Common myeloid progenitor, CD34-positive (primary cell): Measurements from ENCODE around the gene PHF2.

Experiments used
- CTCF ChIA-PET: fragments of 350-600 bp; sonication (Branson Sonifier 250); formaldehyde crosslinking; loops from one replicate; lab custom pipeline; 2021; ENCODE audit warnings: antibody characterized with exemption; lab: Charles Lee
- POLR2A ChIA-PET: fragments of 350-600 bp; sonication (Branson Sonifier 250); formaldehyde crosslinking; loops from one replicate; lab custom pipeline; 2021; ENCODE audit warnings: antibody characterized with exemption; lab: Charles Lee
- DNase-seq, 3 donors: peaks; one replicate each; pipeline versions ENCODE4 v3.0.0 to v3.0.0-alpha.2; 2013
- H3K27ac ChIP-seq, 2 experiments: 1 replicate in 1 of 2; 2 replicates in 1 of 2; pipeline ENCODE4 v1.7.0; 2013; ENCODE audit warnings: inconsistent platforms in 2 of 2, low read length in 2 of 2, mild to moderate bottlenecking in 2 of 2, low read depth in 1 of 2, moderate library complexity in 1 of 2; ENCODE audit not compliant: severe bottlenecking in 2 of 2, insufficient read depth in 1 of 2, poor library complexity in 1 of 2
- H3K27me3 ChIP-seq, 5 experiments: replicated peaks in 2 of 5; 1 replicate in 3 of 5; 2 replicates in 2 of 5; pipeline versions ENCODE4 v1.6.1 to v1.7.0; 2013; ENCODE audit warnings: low read length in 4 of 5, mild to moderate bottlenecking in 2 of 5, moderate library complexity in 2 of 5, inconsistent platforms in 1 of 5; ENCODE audit not compliant: insufficient read depth in 5 of 5, control insufficient read depth in 4 of 5
- H3K36me3 ChIP-seq, 4 experiments: 1 replicate in 2 of 4; 2 replicates in 2 of 4; pipeline versions ENCODE4 v1.6.1 to v1.7.0; 2013; ENCODE audit warnings: low read length in 3 of 4, control low read depth in 1 of 4, mild to moderate bottlenecking in 1 of 4; ENCODE audit not compliant: control insufficient read depth in 4 of 4, insufficient read depth in 4 of 4
- H3K4me1 ChIP-seq, 4 experiments: 1 replicate in 3 of 4; 2 replicates in 1 of 4; pipeline versions ENCODE4 v1.6.1 to v1.7.1; 2013; ENCODE audit warnings: low read length in 3 of 4, mild to moderate bottlenecking in 3 of 4, control low read depth in 1 of 4, inconsistent platforms in 1 of 4, moderate library complexity in 1 of 4; ENCODE audit not compliant: control insufficient read depth in 4 of 4, insufficient read depth in 4 of 4; ENCODE audit errors: control extremely low read depth in 1 of 4
- H3K4me3 ChIP-seq, 7 experiments: 1 replicate in 4 of 7; 2 replicates in 3 of 7; pipeline versions ENCODE4 v1.5.1 to v1.7.0; 2013; ENCODE audit warnings: mild to moderate bottlenecking in 7 of 7, low read length in 6 of 7, moderate library complexity in 6 of 7, inconsistent platforms in 2 of 7, low read depth in 2 of 7, control low read depth in 1 of 7; ENCODE audit not compliant: insufficient read depth in 4 of 7, control insufficient read depth in 1 of 7; ENCODE audit errors: extremely low read depth in 1 of 7
- H3K9me3 ChIP-seq, 5 experiments: 1 replicate in 4 of 5; 2 replicates in 1 of 5; pipeline versions ENCODE4 v1.6.1 to v1.7.1; 2013; ENCODE audit warnings: low read length in 4 of 5, mild to moderate bottlenecking in 2 of 5, inconsistent platforms in 1 of 5, low read depth in 1 of 5, moderate library complexity in 1 of 5; ENCODE audit not compliant: control insufficient read depth in 4 of 5, insufficient read depth in 2 of 5; ENCODE audit errors: control extremely low read depth in 1 of 5
- WGBS: methylation state at CpG from one replicate; pipeline ENCODE4 v1.1.5; 2013; ENCODE audit not compliant: insufficient coverage; 5-methylcytosine and 5-hydroxymethylcytosine counted together

PHF2 gene

DNA sequence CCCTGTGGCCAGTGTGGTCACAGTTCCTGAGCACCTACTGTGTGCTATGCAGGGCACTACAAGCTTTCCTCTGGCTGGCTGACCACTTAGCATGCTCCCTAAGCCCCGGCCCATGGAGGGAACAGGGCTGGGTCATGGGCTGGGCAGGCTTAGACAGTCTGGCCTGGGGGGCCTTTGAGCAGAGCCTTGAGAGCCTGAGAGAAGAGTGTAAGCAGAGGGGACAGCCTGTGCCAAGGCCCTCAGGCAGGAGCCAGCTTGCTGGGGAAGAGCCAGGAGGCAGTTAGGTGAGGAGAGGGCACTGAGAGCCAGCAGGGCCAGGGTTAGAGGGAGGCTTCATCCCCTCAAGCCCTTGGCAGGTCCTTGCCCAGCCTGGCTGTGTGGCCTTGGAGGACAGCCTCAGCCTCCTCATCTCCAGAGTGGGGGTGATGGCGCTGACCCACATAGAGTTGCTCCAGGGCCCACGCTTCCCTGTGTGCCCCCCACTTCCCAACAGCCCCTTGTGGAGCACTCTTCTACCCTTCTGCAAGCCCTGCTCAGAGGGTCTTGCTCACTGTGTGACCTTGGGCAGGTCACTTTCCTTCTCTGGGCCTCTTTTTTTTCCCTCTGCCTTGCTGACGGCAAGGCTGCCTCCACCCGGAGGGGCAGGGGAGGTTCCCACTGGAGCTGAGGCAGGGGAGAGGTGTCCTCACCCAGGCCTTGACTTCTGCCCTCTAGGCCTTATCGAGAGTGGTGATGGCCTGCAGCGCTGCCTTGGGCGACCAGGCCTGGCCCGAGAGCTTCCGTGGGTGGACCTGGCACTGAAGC lies 107.1 kb downstream of the PHF2 start:
- ChIA-PET POLR2A (interaction anchor here (0.6 kb wide), 1 partner anchor 381 kb away, joined by 3 read pairs; no protein-coding TSS in a partner anchor), CTCF (interaction anchor here (1.0 to 12.3 kb wide), 6 partner anchors 9 to 530 kb away, joined by 3 to 91 read pairs (median 5); no protein-coding TSS in a partner anchor)
- Histone ChIP-seq H3K36me3 (no peaks in the 10 kb centered on the region), H3K4me3 (no peak overlapping the region), H3K27ac (no peak overlapping the region), H3K4me1 (peaks cover 0 to 2% (median 0%) of the 10 kb centered on the region in 4 experiments), H3K9me3 (peaks cover 0 to 4% (median 2%) of the 10 kb centered on the region in 5 experiments), H3K27me3 (peaks cover 0 to 2% (median 0%) of the 10 kb centered on the region in 5 experiments)
- no peak for DNase-seq
- 98% methylated on average over 8 of the region's 10 CpGs for WGBS

DNA sequence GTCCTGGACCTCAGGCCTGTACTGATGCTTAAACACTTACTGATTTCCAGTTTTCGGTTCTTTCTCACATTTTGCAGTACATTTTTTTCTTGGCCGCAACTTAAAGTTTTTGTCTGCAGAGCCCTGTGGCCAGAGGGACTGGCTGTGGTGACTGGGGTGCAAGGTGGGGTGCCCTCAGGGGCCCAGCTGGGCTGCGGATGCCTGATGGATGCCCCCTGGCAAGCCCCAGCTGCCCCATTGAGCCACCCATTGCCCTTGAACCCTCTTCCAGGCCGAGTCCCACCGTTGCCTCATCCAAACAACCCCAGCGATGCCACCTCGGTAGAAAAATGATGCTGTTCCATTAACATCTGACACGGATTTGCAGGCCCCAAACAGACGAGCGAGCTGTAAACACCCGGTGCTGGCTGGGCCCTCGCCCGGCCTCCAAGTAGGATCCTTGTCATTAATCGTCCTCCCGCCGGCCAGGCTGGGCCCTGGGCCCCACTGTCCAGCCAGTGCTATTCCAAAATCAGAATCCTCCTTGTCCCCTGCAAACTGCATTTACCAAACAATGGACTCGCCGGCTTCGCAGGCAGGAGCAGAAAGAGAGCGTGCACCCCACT lies 107.9 kb downstream of the PHF2 start:
- Histone ChIP-seq H3K36me3 (no peaks in the 10 kb centered on the region), H3K4me3 (no peak overlapping the region), H3K27me3 (peaks cover 0 to 2% (median 0%) of the 10 kb centered on the region in 5 experiments), H3K4me1 (peaks cover 0 to 2% (median 0%) of the 10 kb centered on the region in 4 experiments), H3K27ac (no peak overlapping the region), H3K9me3 (peaks cover 0 to 9% (median 3%) of the 10 kb centered on the region in 5 experiments)
- CTCF ChIA-PET = interaction anchor here (2.0 to 12.3 kb wide), 3 partner anchors 9 to 320 kb away, joined by 5 to 91 read pairs (median 27); no protein-coding TSS in a partner anchor
- WGBS = 90% methylated on average over 19 of the region's 20 CpGs
- no peak for DNase-seq
- POLR2A ChIA-PET = interaction anchor here (0.6 kb wide), 1 partner anchor 381 kb away, joined by 3 read pairs; no protein-coding TSS in a partner anchor

DNA sequence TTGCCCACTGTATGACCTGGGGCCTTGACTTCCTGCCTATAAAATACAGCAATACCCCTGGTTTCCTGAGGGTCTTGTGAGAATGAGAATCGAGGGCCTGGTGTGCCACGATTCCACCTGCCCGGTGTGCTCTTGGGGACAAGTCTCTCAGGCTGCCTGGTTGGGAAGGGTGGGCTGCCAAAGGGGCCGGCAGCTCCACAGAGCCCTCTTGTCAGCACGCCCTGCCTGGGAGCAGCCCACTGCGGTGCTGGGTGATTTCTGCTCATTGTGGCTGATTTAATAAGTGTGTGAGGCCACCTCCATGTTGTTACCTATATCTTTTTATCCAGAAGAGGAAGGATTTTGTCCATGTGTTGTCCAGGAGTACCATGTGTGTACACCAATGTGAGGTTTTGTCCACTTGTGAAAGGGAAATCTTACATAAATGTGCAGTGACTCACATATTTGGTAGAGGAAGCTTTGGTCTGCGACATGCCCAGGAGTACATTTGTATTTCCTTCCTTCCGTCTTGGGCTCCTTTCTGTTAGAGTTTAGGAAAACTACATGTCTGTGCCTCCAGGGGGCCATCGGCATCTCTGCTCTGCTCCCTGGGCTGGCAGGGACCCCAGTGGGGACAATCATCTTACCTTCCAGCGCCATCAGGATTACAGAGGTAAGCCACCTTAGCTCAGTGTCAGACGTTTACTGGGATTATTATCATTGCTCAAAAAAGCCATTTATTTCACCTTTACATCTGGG lies 108.6 kb downstream of the PHF2 start:
- Histone ChIP-seq H3K27me3 (peaks cover 0 to 2% (median 0%) of the 10 kb centered on the region in 5 experiments), H3K4me1 (peaks cover 0 to 2% (median 0%) of the 10 kb centered on the region in 4 experiments), H3K4me3 (no peak overlapping the region), H3K36me3 (no peaks in the 10 kb centered on the region), H3K27ac (no peak overlapping the region), H3K9me3 (peaks cover 0 to 12% (median 3%) of the 10 kb centered on the region in 5 experiments)
- CTCF ChIA-PET = interaction anchor here (0.8 to 12.3 kb wide), 4 partner anchors 8 to 277 kb away, joined by 3 to 91 read pairs (median 4); no protein-coding TSS in a partner anchor
- POLR2A ChIA-PET = no interaction called here
- WGBS = 38% methylated on average over 8 of the region's 11 CpGs
- DNase-seq = peak; percentile 27 to 57 (median 46)

DNA sequence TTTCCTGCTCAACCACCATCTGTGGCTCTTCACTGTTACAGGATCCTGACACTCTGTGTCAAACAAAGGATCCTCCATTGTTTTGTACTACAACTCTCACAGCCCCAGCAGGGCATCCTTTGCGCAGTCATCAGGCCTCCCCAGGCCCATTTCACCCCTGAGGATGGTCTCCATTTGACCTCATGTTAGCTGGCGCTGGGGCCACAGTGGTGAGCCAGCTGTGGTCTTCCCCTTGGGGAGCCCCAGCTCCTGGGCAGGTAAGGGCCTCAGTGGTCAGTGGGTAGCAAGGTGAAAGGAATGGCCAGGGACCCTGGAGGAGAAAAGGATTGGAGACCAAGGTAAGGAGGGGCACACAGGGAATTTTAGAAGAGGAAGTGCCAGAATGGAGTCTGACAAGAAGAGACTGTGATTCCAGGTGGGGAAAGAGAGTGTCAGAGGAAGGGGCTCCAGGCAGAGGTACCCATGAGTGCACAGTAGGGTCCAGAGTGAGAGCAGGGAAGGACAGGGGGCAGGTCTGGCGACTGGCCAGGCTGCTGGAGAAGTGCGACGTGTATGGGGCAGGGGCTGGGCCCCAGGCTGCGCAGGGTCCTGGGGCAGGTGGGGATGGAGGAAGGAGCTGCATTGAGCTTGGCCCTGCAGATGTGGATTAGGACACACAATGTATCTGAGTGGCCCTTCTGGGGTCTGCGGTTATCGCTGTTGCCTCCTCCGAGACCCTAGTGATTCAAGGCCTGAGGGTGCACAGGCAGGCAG lies 109.9 kb downstream of the PHF2 start:
- Histone ChIP-seq H3K27me3 (peaks cover 0 to 2% (median 0%) of the 10 kb centered on the region in 5 experiments), H3K9me3 (peaks cover 2 to 23% (median 4%) of the 10 kb centered on the region in 5 experiments), H3K4me3 (no peak overlapping the region), H3K27ac (no peak overlapping the region), H3K4me1 (peaks cover 0 to 2% (median 0%) of the 10 kb centered on the region in 4 experiments), H3K36me3 (no peaks in the 10 kb centered on the region)
- POLR2A ChIA-PET = no interaction called here
- DNase-seq = no peak
- CTCF ChIA-PET = interaction anchor here (1.2 to 12.3 kb wide), 2 partner anchors 12 to 275 kb away, joined by 4 to 91 read pairs; no protein-coding TSS in a partner anchor
- WGBS = 98% methylated on average over 8 of the region's 9 CpGs

DNA sequence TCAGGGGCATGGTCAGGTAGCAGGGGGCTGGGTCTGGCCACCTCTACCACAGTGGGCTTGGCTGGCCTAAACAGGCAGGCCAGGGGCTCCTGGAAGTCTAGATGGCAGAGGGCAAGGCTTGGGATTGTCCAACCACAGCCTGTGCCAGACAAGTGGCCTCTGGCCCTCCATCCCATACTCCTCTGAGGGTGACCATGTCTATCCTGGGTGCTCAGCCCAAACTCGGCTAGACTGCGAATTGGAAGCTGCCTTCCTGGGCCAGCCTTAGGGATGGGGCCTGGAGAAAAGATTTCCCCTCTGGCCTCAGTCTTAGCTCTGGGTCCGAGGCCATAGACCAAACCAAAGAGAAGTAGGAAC lies 110.5 kb downstream of the PHF2 start:
- no peaks in the 10 kb centered on the region for H3K36me3 ChIP-seq
- POLR2A ChIA-PET = no interaction called here
- H3K9me3 ChIP-seq = peaks cover 2 to 24% (median 4%) of the 10 kb centered on the region in 5 experiments
- no peak overlapping the region for H3K4me3 ChIP-seq
- CTCF ChIA-PET = interaction anchor here (0.9 to 12.3 kb wide), 3 partner anchors 9 to 275 kb away, joined by 3 to 91 read pairs (median 4); no protein-coding TSS in a partner anchor
- 100% methylated on average over 1 of the region's 3 CpGs for WGBS
- H3K27ac ChIP-seq = no peak overlapping the region
- no peak for DNase-seq
- peaks cover 0 to 2% (median 0%) of the 10 kb centered on the region in 5 experiments for H3K27me3 ChIP-seq
- peaks cover 0 to 2% (median 0%) of the 10 kb centered on the region in 4 experiments for H3K4me1 ChIP-seq

DNA sequence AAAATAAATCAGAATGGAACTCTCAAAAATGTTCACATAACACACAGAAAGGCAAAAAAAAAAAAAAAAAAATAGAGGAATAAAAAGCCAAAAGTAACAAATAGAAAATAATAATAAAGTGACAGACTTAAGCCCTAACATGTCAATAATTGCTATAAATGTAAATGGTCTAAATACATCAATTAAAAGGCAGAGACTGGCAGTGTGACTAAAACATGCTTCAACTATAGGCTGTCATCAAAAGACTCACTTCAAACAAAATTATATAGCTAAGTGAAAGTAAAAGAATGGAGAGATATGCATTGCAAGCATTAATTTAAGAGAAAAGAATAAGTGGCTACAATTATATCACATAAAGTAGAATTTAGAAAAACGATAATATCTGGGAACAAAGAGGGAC lies 114.2 kb downstream of the PHF2 start:
- ChIA-PET POLR2A (no interaction called here), CTCF (interaction anchor here (1.2 to 1.3 kb wide), 2 partner anchors 8 to 526 kb away, joined by 3 to 4 read pairs; no protein-coding TSS in a partner anchor)
- Histone ChIP-seq H3K36me3 (no peaks in the 10 kb centered on the region), H3K27me3 (peaks cover 0 to 3% (median 0%) of the 10 kb centered on the region in 5 experiments), H3K27ac (no peak overlapping the region), H3K4me3 (no peak overlapping the region), H3K4me1 (no peaks in the 10 kb centered on the region), H3K9me3 (peaks cover 2 to 24% (median 4%) of the 10 kb centered on the region in 5 experiments)
- WGBS = no CpG with 5 or more reads among the region's 1 CpG
- no peak for DNase-seq
